Measurements from ENCODE around the gene MFSD2B.

GRCh38 chr2:24026233-24026632, 16.3 kb downstream of the MFSD2B start:
- TF ChIP-seq, protein P1, sequence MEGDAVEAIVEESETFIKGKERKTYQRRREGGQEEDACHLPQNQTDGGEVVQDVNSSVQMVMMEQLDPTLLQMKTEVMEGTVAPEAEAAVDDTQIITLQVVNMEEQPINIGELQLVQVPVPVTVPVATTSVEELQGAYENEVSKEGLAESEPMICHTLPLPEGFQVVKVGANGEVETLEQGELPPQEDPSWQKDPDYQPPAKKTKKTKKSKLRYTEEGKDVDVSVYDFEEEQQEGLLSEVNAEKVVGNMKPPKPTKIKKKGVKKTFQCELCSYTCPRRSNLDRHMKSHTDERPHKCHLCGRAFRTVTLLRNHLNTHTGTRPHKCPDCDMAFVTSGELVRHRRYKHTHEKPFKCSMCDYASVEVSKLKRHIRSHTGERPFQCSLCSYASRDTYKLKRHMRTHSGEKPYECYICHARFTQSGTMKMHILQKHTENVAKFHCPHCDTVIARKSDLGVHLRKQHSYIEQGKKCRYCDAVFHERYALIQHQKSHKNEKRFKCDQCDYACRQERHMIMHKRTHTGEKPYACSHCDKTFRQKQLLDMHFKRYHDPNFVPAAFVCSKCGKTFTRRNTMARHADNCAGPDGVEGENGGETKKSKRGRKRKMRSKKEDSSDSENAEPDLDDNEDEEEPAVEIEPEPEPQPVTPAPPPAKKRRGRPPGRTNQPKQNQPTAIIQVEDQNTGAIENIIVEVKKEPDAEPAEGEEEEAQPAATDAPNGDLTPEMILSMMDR (conservative IDR thresholded peaks at IDR 0.05; ENCODE audit: low read length) = no peak
- TF ChIP-seq EZH2phosphoT487 (IDR thresholded peaks at IDR 0.05; ENCODE audit: borderline replicate concordance, low read depth, low read length) = no peak
